Activated CD4-positive, alpha-beta T cell treated with anti-CD3 and anti-CD28 coated beads, Interleukin-2, amount 10 ng/mL, durations not matched to agents 7 days and 5 days (primary cell): ENCODE measurements around the gene TAF15. TPM values are rescaled to one million over a fixed set of nuclear protein-coding genes. Genes with fewer than 3 reads are reported as not detected.

Experiments
- CTCF ChIA-PET: fragments of 350-600 bp; sonication (Branson Sonifier 250); formaldehyde crosslinking; loops from one replicate; lab custom pipeline; 2021; ENCODE audit warnings: antibody characterized with exemption; lab: Charles Lee
- POLR2A ChIA-PET: fragments of 350-600 bp; sonication (Branson Sonifier 250); formaldehyde crosslinking; loops from one replicate; lab custom pipeline; 2021; ENCODE audit warnings: antibody characterized with exemption; lab: Charles Lee
- DNase-seq: peaks from one replicate; pipeline ENCODE4 v3.0.0-alpha.2; 2020
- H3K27ac Mint-ChIP-seq: one replicate; pipeline ENCODE4 v1.8.0; 2021; ENCODE audit warnings: mild to moderate bottlenecking, moderate library complexity, mixed read lengths
- H3K27me3 Mint-ChIP-seq: one replicate; pipeline ENCODE4 v1.8.0; 2021; ENCODE audit warnings: mixed read lengths
- H3K36me3 Mint-ChIP-seq: one replicate; pipeline ENCODE4 v1.8.0; 2021; ENCODE audit warnings: low read depth, mixed read lengths
- H3K4me1 Mint-ChIP-seq: one replicate; pipeline ENCODE4 v1.8.0; 2021; ENCODE audit warnings: mixed read lengths
- H3K4me3 Mint-ChIP-seq: one replicate; pipeline ENCODE4 v1.8.0; 2021; ENCODE audit warnings: mild to moderate bottlenecking, moderate library complexity, mixed read lengths
- H3K9me3 Mint-ChIP-seq: one replicate; pipeline ENCODE4 v1.8.0; 2021; ENCODE audit warnings: mixed read lengths
- total RNA-seq, 2 experiments: library from RNA; stranded (reverse); gene quantifications; one replicate each; pipeline ENCODE4 v1.2.3, GENCODE V29; 2021

Gene TAF15
- total RNA-seq, 2 experiments from 2014 or later = 274 to 311 TPM

DNA sequence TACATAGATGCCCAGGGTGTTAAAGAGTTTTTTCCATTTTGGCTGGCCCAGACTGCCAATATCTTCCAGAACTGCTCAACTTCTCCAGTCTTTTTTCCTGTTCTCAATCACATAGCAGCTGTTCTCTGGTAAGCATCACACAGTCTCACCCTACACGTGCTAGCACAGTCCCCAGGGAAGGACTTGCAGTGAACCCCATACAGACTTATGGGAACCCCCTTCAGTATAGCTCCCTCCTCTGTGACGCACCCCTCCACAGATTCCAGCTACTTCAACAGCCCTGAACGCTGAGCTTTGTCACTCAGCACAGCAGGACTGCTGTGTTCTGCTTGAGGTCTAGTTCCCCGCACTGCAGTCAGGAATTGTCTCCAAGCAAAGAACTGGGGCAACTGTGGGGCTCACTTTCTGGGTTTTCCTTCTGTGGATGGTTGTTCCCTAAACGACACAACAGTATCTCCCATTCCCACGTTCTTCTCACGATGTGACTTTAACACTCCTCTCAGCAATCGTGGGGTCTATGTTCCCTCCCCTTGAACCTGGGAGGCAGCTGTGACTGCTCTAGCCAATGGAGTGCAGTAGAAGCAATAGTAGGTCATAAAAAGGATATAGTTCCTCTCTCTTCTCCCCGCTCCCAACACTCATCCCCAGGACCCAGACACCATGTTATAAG lies 17.5 kb upstream of the TAF15 start:
- CTCF ChIA-PET = interaction anchor here (1.4 kb wide), 2 partner anchors 10 to 28 kb away, joined by 5 to 8 read pairs; no protein-coding TSS in a partner anchor
- Mint-ChIP-seq H3K4me1 (peaks cover 21% of the 10 kb centered on the region), H3K9me3 (no peaks in the 10 kb centered on the region), H3K27ac (no peak overlapping the region), H3K4me3 (no peak overlapping the region), H3K27me3 (peaks cover 54% of the 10 kb centered on the region), H3K36me3 (no peaks in the 10 kb centered on the region)
- DNase-seq = no peak
- POLR2A ChIA-PET = no interaction called here

DNA sequence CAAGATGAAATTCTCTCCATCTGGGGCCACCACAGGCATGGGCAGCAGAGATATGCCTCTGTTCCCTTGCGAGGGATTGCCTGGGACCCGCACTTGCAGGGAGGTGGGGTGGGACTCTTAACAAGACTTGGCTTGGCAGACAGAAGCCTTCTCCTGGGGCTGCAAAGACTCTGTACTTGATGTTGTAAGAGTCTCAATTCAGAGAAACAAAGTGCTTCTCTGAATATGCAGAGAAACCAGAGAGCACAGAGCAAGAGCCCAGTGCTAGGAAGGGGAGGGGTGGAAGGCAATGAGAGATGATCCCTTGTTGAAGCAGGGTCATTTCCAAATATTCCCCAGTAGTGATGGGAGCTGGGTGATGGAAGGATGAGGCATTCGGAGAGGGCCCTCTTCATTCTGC lies 16.0 kb upstream of the TAF15 start:
- POLR2A ChIA-PET = interaction anchor here (0.6 kb wide), 1 partner anchor 635 kb away, joined by 3 read pairs; no protein-coding TSS in a partner anchor
- Mint-ChIP-seq H3K4me3 (no peak overlapping the region), H3K4me1 (peaks cover 21% of the 10 kb centered on the region), H3K9me3 (no peaks in the 10 kb centered on the region), H3K36me3 (no peaks in the 10 kb centered on the region), H3K27ac (no peak overlapping the region), H3K27me3 (peaks cover 58% of the 10 kb centered on the region)
- CTCF ChIA-PET = interaction anchor here (1.4 to 1.8 kb wide), 2 partner anchors 12 kb away, joined by 5 read pairs; no protein-coding TSS in a partner anchor
- DNase-seq = no peak

DNA sequence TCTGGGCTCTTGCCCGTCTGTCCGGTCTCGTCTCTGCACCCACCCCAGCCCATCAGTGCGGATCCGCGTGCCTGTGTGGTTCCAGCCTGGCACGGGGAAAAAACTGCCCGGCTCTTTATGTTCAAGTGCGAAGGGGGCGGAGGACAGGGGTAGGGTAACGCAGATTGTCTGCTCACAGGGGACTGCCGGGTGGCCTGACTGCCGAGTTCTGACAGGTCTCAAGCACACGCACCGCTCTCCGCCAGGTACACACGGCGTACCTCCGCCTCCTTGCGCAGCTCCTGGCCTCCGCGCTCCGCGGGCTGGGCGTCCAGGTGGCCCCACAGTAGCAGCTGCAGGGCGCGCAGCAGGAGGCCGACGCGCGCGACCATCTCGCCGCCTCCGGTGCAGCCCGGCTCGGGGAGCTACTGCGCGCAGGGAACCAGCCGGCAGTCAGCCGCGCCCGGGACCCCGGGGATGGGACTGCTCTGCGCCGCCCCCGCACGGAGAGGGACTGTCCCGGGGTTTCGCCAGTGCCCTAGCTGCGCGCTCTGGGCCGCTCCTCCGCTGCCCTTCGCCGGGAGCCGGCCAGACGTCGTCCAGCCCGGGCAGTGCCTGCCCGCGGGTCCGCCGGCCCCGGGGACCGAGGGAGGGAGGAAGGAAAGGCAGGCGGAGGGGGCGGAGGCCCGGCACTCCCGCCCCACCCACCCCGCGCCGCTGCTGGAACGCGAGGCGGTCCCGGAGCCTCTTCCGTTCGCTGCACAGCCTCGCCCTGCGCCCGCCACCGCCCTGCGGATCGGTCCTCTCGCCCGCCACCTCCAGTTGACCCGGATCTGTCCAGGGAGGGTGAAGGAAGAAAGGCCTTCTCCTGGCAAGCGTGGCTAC lies 14.0 kb upstream of the TAF15 start, which contains the start of gene MMP28:
Gene MMP28, minus strand, starts transcription at position 635 of the 864 bp plus-strand sequence. Its CDS starts 264 bp downstream, at position 371.
- no peaks in the 10 kb centered on the region for H3K36me3 Mint-ChIP-seq
- H3K27ac Mint-ChIP-seq = no peak within 1 kb of the TSS
- ChIA-PET POLR2A (no interaction called here), CTCF (interaction anchor here (0.6 to 4.7 kb wide), 4 partner anchors 13 to 35 kb away, joined by 3 to 20 read pairs (median 6); partner anchors contain the start of genes C17orf50 and TAF15)
- H3K4me3 Mint-ChIP-seq = peak within 1 kb of the TSS; percentile 69
- peak; percentile 29 for DNase-seq
- no peaks in the 10 kb centered on the region for H3K9me3 Mint-ChIP-seq
- peaks cover 57% of the 10 kb centered on the region for H3K27me3 Mint-ChIP-seq
- H3K4me1 Mint-ChIP-seq = peaks cover 12% of the 10 kb centered on the region

DNA sequence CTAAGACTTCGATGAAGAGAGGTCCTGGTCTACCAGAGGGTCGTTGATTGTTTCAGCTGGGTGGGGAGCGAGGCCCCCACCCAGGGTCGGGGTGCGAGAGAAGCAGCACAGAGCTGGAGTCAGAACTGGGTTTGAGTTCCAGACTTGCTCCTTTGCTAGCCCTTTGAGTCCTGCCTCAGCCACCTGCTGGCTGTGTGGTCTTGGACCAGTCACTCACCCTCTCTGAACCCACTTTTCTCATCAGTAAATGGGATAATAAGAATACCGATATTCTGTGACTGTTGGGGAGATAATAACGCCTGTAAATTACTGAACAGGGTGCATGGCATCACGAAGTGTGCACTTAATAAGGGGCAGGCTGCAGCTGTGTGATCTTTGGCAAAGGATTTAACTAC lies 13.4 kb upstream of the TAF15 start:
- Mint-ChIP-seq H3K27ac (no peak overlapping the region), H3K27me3 (peaks cover 57% of the 10 kb centered on the region), H3K36me3 (no peaks in the 10 kb centered on the region), H3K9me3 (no peaks in the 10 kb centered on the region), H3K4me3 (peak overlapping the region; percentile 69), H3K4me1 (peaks cover 17% of the 10 kb centered on the region)
- ChIA-PET CTCF (interaction anchor here (1.2 to 4.7 kb wide), 2 partner anchors 16 to 32 kb away, joined by 3 to 20 read pairs; no protein-coding TSS in a partner anchor), POLR2A (no interaction called here)
- DNase-seq = no peak

DNA sequence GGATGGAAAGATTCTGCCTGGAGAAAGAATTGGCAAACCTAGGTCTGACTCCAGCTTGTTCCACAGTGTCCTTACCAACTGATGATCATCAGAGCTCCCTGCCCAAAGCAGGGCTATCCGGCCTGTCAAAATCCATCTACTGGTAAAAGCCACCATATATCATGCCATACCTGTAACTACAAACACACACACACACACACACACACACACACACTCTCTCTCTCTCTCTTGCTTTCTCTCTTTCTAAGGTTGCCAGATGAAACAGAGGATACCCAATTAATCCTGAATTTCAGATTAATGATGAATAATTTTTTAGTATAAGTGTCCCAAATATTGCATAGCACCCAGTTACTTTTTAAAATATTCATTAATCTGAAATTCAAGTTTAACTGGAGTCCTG lies 12.3 kb upstream of the TAF15 start:
- POLR2A ChIA-PET = no interaction called here
- H3K4me3 Mint-ChIP-seq = no peak overlapping the region
- H3K9me3 Mint-ChIP-seq = no peaks in the 10 kb centered on the region
- CTCF ChIA-PET = interaction anchor here (0.8 to 4.7 kb wide), 3 partner anchors 12 to 210 kb away, joined by 3 to 20 read pairs (median 4); partner anchors contain the start of gene AP2B1
- H3K27me3 Mint-ChIP-seq = peaks cover 53% of the 10 kb centered on the region
- no peak overlapping the region for H3K27ac Mint-ChIP-seq
- no peak for DNase-seq
- no peaks in the 10 kb centered on the region for H3K36me3 Mint-ChIP-seq
- peaks cover 28% of the 10 kb centered on the region for H3K4me1 Mint-ChIP-seq

DNA sequence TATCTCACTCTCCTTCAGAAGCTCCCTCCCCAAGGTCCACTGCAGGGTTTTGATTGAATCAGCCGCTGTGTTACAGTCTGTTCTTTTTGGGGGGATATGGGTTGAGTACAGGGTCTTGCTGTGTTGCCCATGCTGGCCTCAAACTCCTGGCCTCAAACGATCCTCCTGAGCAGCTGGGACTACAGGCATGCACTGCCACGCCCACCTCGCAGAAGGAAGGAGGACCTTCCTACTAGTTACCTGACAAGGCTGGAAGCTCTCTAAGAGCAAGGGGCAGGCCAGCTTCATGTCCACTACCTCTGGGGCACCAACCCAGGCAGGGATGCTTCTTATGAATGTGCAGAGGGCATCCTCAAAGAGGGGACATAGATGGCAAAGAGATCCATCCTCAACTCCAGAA lies 11.9 kb upstream of the TAF15 start:
- peaks cover 49% of the 10 kb centered on the region for H3K27me3 Mint-ChIP-seq
- H3K9me3 Mint-ChIP-seq = no peaks in the 10 kb centered on the region
- no peak overlapping the region for H3K27ac Mint-ChIP-seq
- no peaks in the 10 kb centered on the region for H3K36me3 Mint-ChIP-seq
- CTCF ChIA-PET = interaction anchor here (1.4 to 4.7 kb wide), 3 partner anchors 9 to 33 kb away, joined by 3 to 20 read pairs (median 5); partner anchors contain the start of gene TAF15
- POLR2A ChIA-PET = no interaction called here
- DNase-seq = no peak
- no peak overlapping the region for H3K4me3 Mint-ChIP-seq
- H3K4me1 Mint-ChIP-seq = peaks cover 29% of the 10 kb centered on the region

DNA sequence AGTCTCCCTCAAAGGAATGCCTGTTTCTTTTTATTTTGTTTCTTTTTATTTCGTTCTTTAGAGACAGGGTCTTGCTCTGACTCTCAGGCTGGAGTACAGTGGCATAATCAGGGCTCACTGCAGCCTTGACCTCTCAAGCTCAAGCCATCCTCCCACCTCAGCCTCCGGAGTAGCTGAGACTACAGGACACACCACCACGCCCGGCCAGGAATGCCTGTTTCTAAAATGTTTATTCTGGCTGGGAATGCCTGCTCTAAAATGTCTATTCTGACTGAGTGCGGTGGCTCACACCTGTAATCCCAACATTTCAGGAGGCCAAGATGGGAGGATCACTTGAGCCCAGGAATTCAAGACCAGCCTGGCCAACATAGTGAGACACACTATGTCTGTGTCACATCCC lies 11.4 kb upstream of the TAF15 start:
- peak overlapping the region; percentile 13 for H3K27ac Mint-ChIP-seq
- H3K27me3 Mint-ChIP-seq = peaks cover 49% of the 10 kb centered on the region
- ChIA-PET POLR2A (no interaction called here), CTCF (interaction anchor here (0.9 to 4.7 kb wide), 4 partner anchors 10 to 34 kb away, joined by 3 to 20 read pairs (median 4); partner anchors contain the start of gene TAF15)
- H3K4me1 Mint-ChIP-seq = peaks cover 29% of the 10 kb centered on the region
- no peaks in the 10 kb centered on the region for H3K9me3 Mint-ChIP-seq
- DNase-seq = no peak
- no peaks in the 10 kb centered on the region for H3K36me3 Mint-ChIP-seq
- H3K4me3 Mint-ChIP-seq = no peak overlapping the region

DNA sequence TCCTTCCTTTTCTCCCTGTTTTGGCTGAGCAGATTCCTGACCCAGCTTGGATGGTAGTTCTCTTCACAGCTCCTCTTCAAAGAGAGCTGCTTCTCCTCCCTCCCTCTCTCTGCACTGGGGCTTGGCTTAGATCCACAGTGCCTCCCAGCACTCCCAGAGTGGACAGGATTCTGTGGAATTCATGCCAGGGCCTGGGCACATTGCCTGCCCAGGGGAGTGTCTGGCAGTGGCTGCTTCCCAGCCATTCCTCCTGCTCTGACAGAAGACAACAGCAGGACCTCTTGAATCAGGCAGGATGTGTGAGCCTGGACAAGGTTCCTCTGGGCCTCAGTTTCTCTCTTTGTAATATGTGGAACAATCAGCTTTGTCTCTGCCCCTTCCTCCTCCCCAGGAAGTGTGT lies 9.3 kb upstream of the TAF15 start:
- ChIA-PET POLR2A (no interaction called here), CTCF (interaction anchor here (0.6 to 1.7 kb wide), 3 partner anchors 9 to 36 kb away, joined by 3 to 5 read pairs (median 5); partner anchors contain the start of gene TAF15)
- no peak overlapping the region for H3K4me3 Mint-ChIP-seq
- no peak overlapping the region for H3K27ac Mint-ChIP-seq
- peaks cover 33% of the 10 kb centered on the region for H3K4me1 Mint-ChIP-seq
- H3K36me3 Mint-ChIP-seq = no peaks in the 10 kb centered on the region
- H3K9me3 Mint-ChIP-seq = no peaks in the 10 kb centered on the region
- H3K27me3 Mint-ChIP-seq = peaks cover 31% of the 10 kb centered on the region
- no peak for DNase-seq

DNA sequence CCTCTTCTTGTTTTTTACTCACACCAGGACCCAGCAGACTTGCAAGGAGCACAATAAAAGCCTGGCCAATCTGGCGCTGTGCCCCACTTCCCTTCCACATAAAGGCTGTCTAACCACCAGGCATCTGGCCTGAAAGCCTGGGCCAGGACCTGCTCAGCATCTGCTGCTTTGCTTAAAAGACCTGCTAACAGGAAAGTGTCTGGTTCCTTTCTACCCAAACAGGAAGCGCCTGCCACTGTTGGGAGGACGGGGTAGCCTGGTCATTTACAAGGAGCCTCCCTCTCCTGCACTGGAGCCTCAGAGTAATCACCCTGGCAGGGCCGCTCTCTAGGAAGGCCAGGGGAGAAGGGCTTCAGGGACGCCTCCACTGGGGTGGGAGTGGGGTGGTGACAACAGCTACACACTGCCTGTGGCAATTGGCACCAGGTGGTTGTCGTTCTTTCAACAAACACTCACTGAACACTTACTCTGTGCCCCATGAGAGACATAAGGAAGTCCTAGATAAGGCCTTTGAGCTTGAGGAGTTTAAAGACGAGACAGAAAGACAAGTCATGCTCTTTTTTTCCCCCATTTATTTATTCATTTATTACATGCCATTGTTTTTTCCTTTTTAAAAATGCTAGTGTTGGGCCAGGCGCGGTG lies 7.6 kb upstream of the TAF15 start:
- ChIA-PET CTCF (interaction anchor here (1.2 kb wide), 1 partner anchor 31 kb away, joined by 3 read pairs; no protein-coding TSS in a partner anchor), POLR2A (no interaction called here)
- H3K27me3 Mint-ChIP-seq = peaks cover 20% of the 10 kb centered on the region

DNA sequence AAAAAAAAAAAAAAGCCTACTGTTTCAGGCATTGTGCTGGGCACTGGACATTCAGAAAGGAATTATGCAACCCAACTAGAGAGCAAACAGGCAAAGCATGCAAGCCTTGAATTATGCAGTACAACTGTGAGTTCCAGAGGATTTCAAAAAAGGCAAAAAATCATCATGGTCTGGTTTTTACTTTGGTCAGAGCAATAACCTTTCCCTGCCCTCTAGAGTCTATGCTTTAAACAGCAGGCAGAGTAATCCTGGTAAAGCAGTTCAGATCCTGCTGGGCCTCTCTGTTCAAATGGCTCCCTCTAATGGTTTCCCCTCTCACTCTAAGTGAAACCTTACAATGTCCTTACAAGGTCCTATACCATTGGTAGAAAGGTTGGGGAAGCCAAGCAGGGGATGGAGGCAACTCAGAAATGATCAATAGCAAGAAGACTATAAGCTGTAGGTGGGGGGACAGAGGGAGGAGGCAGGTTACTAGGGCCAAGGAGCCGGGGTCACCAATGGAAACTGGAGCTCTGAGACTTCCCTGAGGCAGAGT lies 4.6 kb upstream of the TAF15 start:
- no peak overlapping the region for H3K4me3 Mint-ChIP-seq
- peaks cover 50% of the 10 kb centered on the region for H3K4me1 Mint-ChIP-seq
- no peaks in the 10 kb centered on the region for H3K36me3 Mint-ChIP-seq
- H3K27ac Mint-ChIP-seq = no peak overlapping the region
- ChIA-PET POLR2A (interaction anchor here (0.6 kb wide), 1 partner anchor 1150 kb away, joined by 4 read pairs; no protein-coding TSS in a partner anchor), CTCF (interaction anchor here (0.7 to 2.2 kb wide), 8 partner anchors 12 to 57 kb away, joined by 3 to 17 read pairs (median 4); no protein-coding TSS in a partner anchor)
- DNase-seq = peak; percentile 72
- H3K9me3 Mint-ChIP-seq = no peaks in the 10 kb centered on the region
- no peaks in the 10 kb centered on the region for H3K27me3 Mint-ChIP-seq

More for the DNA sequence above, 7.6 kb upstream of the TAF15 start:
- DNase-seq = peak; percentile 26
- Mint-ChIP-seq H3K9me3 (no peaks in the 10 kb centered on the region), H3K27ac (peak overlapping the region; percentile 59), H3K4me3 (no peak overlapping the region), H3K4me1 (peaks cover 30% of the 10 kb centered on the region), H3K36me3 (no peaks in the 10 kb centered on the region)

DNA sequence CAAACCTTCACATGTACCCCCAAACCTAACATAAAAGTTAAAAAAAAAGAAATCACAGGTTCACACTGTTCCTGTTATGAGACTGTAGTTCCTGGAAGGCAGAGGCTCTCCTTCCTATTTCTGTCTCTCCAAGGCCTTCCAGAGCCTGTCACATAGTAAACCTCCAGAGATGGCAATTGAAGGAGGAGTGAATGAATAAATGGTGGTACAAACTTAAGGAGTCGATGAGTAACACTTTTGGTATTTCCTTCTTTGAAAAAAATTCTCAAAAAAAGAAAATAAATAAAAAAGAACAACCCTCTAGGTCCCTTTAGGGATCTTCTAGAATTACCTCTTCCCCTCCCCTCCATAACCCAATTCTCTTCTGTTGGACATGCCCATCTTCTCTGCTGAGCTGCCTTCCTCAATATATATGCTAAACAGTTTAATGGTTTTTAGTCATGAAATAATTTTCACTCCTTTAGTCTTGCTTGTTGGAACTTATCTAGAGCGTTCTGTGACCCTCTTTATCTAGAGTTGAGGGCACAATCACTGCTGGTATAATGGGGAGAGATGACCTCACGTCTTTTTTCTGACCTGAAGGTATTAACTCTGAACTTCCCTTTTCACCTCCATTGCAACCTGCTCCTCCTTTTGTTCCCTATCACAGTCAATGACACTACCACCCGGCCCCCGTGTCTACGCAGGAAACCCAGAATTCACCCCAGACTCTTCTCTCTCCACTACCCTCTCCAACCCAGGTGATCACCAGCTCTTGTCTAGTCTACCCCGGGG lies 1.7 kb upstream of the TAF15 start:
- ChIA-PET CTCF (interaction anchor here (1.2 to 3.1 kb wide), 10 partner anchors 10 to 595 kb away, joined by 3 to 44 read pairs (median 8); partner anchors contain the start of gene MMP28), POLR2A (interaction anchor here (2.6 kb wide), 1 partner anchor 44 kb away, joined by 21 read pairs; no protein-coding TSS in a partner anchor)
- Mint-ChIP-seq H3K36me3 (peaks cover 11% of the 10 kb centered on the region), H3K4me1 (peaks cover 49% of the 10 kb centered on the region), H3K9me3 (no peaks in the 10 kb centered on the region), H3K4me3 (peak overlapping the region; percentile 94), H3K27me3 (no peaks in the 10 kb centered on the region), H3K27ac (peak overlapping the region; percentile 96)
- no peak for DNase-seq
